ENCODE results near the gene MACROD2.

- TF ChIP-seq CTCF (optimal IDR thresholded peaks at IDR 0.05 in 1 of 3, IDR thresholded peaks at IDR 0.05 in 1 of 3, conservative IDR thresholded peaks at IDR 0.05 in 1 of 3; ENCODE audit: extremely low read depth in 1 of 3, insufficient read depth in 2 of 3, low read length in 3 of 3) (no peak), EZH2 (IDR thresholded peaks at IDR 0.05; ENCODE audit: low read length) (no peak)
These were observed 1772.9 kb downstream of the MACROD2 start for GRCh38 chr20:15767999-15768741.
